Muscle layer of colon (tissue), 2 donors: Measurements from ENCODE around the gene FBXO21.

Experiments used
- H3K27ac ChIP-seq: one replicate; pipeline ENCODE4 v1.7.0; 2013; ENCODE audit warnings: low read depth, mild to moderate bottlenecking, low read length, moderate library complexity
- H3K27me3 ChIP-seq, 2 donors: one replicate each; pipeline ENCODE4 v1.7.0; 2013; ENCODE audit warnings: low read length in 2 of 2, mild to moderate bottlenecking in 2 of 2; ENCODE audit not compliant: insufficient read depth in 2 of 2, control insufficient read depth in 1 of 2
- H3K36me3 ChIP-seq: one replicate; pipeline ENCODE4 v1.7.0; 2013; ENCODE audit warnings: mild to moderate bottlenecking, low read length; ENCODE audit not compliant: insufficient read depth
- H3K4me1 ChIP-seq: one replicate; pipeline ENCODE4 v1.7.0; 2013; ENCODE audit warnings: mild to moderate bottlenecking, low read length; ENCODE audit not compliant: insufficient read depth
- H3K4me3 ChIP-seq, 2 donors: one replicate each; pipeline ENCODE4 v1.7.0; 2013; ENCODE audit warnings: low read length in 2 of 2, low read depth in 1 of 2, mild to moderate bottlenecking in 1 of 2, moderate library complexity in 1 of 2
- H3K9ac ChIP-seq: one replicate; pipeline ENCODE4 v1.7.0; 2013; ENCODE audit warnings: low read length
- H3K9me3 ChIP-seq: one replicate; pipeline ENCODE4 v1.7.0; 2013; ENCODE audit warnings: mild to moderate bottlenecking, low read length
- donor health status: abdominal sarcoma.
- donor health status: Adenocarcinoma of cecum.

Gene FBXO21

DNA sequence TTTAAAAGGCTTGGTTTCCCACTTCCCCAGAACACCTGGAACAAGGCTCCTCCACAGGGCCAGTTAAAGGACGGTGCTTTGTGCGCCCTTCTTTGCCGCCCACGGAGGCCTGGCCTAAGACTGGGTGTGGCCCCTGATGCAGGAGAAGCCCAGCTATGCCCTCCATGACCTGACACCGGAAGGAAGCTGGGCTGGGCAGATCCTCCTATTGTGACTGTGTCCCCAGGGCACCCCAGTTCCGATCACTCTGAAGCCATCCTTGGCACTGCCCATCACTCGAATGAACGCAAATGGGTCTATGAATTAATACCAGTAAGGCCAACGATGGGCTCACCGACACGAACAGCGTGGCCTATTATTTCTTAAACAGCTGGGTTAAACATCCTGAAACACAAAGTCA, 42.6 kb downstream of the FBXO21 start:
- H3K9me3 ChIP-seq: no peaks in the 10 kb centered on the region
- no peak overlapping the region for H3K9ac ChIP-seq
- peaks cover 30% of the 10 kb centered on the region for H3K36me3 ChIP-seq
- no peak overlapping the region for H3K4me3 ChIP-seq
- H3K27ac ChIP-seq: no peak overlapping the region
- no peaks in the 10 kb centered on the region for H3K4me1 ChIP-seq
- H3K27me3 ChIP-seq: no peaks in the 10 kb centered on the region

DNA sequence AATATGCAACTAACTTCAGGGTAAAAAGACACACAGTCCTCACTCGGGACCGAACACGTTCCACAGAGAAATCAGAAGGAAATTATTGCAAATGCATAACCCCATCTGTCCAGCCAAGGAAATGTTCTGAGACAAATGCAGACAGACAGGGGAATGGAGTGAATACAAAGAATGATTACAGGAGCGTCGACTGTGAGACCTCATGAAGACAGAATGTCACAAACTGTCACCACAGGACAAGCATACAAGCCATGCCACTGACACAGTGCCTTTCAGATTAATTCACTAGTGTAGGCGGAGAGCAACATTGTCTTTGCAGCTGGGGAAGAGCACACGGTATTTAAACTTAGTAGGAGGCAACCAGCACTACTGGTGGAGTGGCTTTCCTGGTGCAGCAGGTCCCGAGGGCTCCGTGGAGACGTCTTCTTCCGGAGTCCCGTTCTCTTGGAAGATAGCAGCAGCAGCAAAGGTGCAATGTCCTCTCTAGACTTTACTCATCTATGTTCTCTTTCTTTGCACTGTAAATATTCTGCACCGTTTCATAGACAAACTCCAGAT, 44.6 kb downstream of the FBXO21 start:
- Histone ChIP-seq H3K4me1 (no peaks in the 10 kb centered on the region), H3K4me3 (no peak overlapping the region), H3K27me3 (no peaks in the 10 kb centered on the region), H3K9ac (no peak overlapping the region), H3K27ac (no peak overlapping the region), H3K9me3 (no peaks in the 10 kb centered on the region), H3K36me3 (peaks cover 29% of the 10 kb centered on the region)

DNA sequence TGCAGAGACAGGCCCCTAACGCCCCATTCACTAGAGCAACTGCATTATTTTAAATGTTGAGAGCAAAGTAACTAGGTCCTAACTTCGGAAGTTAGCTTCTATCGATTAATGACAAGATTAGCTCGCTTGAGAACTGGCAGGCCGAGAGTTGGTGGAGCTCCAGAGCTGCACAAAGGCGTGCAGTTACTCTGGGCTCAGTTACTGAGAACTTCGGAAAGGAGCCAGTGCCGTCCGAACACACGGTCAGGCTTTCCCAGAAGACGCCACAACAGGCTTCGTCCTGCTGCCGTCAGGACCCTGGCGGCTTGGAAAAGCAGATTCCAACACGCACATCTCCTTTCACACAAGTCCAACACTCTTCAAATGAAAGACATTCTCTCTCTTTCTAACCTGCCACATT, 45.7 kb downstream of the FBXO21 start:
- Histone ChIP-seq H3K9me3 (no peaks in the 10 kb centered on the region), H3K9ac (no peak overlapping the region), H3K4me3 (no peak overlapping the region), H3K27ac (no peak overlapping the region), H3K4me1 (no peaks in the 10 kb centered on the region), H3K36me3 (peaks cover 19% of the 10 kb centered on the region), H3K27me3 (no peaks in the 10 kb centered on the region)

DNA sequence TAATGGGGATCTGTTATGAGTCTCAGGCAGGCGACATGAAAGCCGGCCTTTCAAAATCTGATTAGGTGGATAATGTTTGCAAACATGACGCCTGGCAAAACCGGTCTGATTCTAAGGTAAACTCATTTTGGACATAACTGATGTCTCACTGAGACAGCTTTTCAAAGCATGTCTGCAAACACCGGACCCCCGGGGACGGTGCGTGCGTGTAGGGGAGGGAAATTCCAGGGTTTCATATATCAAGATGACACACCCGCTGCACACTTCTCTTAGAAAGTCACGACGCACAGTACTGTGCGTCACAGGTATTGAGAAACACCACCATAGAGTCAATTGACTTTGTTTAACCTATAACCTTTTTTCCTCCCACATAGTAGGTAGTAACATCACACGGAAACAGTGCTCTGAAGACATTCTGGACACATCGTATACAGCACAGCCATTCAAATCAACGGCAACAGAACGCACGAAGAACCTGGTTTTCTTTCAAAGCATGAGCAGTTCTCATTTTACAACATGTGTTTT, 47.2 kb downstream of the FBXO21 start:
- no peaks in the 10 kb centered on the region for H3K27me3 ChIP-seq
- H3K9ac ChIP-seq: no peak overlapping the region
- no peak overlapping the region for H3K4me3 ChIP-seq
- no peaks in the 10 kb centered on the region for H3K4me1 ChIP-seq
- H3K36me3 ChIP-seq: peaks cover 10% of the 10 kb centered on the region
- no peak overlapping the region for H3K27ac ChIP-seq
- H3K9me3 ChIP-seq: no peaks in the 10 kb centered on the region

DNA sequence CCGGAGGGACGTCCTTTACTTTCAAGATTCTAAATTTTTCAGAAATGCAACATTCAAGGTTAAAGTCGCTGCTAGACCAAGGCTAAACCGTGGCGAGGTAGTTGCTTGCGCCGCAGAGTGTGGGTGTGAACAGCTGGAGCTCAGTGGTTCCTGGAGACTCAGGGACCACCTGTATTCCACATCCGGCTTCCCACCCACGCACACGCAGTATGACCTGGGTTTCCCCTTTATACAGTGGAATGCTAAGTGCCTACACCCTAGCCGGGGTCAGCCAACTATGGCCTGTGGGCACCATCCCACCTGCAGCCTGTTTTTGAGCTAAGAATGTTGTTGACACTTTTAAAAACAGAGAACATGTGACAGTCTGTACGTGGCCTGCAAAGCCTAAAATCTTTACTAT, 48.2 kb downstream of the FBXO21 start:
- H3K9ac ChIP-seq: no peak overlapping the region
- no peaks in the 10 kb centered on the region for H3K9me3 ChIP-seq
- peaks cover 10% of the 10 kb centered on the region for H3K36me3 ChIP-seq
- no peaks in the 10 kb centered on the region for H3K4me1 ChIP-seq
- no peaks in the 10 kb centered on the region for H3K27me3 ChIP-seq
- no peak overlapping the region for H3K27ac ChIP-seq
- no peak overlapping the region for H3K4me3 ChIP-seq

DNA sequence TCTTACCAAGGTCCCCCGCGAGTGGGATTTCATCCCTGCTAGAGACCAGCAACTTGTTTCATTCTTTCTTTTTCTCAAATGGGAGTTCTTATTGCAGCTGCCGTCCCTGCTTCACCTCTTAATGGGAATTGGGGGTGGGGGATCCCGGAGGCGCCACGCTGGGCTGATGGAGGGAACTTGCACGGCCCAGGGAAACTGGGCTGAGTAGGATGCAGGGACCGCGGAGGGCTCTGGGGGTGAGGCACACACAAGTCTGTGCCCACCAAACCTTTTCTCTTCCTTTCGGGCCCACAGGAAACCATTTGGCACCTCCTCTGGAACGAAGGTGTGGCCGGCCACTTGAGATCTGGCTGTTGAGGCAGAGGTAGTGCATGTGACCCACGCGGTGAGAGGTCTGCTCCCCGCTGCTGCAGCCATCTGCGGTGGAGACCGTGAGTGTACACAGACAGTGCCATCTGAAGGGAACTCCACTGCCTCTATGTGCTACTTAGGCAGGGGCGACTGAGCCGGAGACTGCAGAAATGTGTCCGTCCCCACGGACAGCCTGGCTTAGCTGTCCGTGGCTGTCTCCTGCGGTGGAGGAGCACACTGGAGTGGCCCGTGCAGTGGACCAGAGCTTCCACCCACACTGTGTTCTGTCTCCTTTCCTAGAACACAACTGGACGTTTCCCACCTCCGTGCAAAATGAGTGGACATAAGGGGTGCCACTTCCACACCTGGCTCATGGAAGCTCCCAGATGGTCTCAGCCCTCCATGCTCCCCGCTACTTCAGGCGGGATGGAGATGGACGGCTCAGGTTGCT, 49.0 kb downstream of the FBXO21 start:
- Histone ChIP-seq H3K27ac (no peak overlapping the region), H3K9ac (no peak overlapping the region), H3K9me3 (no peaks in the 10 kb centered on the region), H3K27me3 (no peaks in the 10 kb centered on the region), H3K4me1 (no peaks in the 10 kb centered on the region), H3K36me3 (peaks cover 10% of the 10 kb centered on the region), H3K4me3 (no peak overlapping the region)

DNA sequence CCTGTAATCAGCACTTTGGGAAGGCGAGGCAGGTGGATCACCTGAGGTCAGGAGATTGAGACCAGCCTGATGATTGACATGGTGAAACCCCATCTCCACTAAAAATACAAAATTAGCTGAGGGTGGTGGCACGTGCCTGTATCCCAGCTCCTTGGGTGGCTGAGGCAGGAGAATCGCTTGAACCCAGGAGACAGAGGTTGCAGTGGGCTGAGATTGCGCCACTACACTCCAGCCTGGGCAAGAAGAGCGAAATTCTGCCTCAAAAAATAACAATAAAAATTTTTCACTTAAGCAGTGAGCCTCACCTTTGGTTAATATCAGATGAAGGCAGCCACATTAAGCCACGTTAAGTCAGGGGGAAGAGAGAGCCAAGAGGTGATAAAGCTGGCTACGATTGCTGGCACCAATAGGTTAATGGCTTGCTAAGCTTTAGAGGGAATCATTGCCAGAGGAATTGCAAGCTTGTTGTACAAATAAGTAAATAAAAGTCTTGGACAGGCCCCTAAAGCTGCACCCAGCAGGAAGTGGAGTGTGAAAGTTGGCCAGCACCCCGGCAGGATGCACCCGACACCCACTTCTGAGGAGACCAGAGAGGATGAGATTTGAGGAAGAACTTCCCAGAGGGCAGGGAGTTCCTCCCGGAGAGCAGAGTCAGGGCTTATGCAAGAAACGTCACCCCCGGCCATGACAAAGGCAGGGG, 49.7 kb downstream of the FBXO21 start:
- no peak overlapping the region for H3K9ac ChIP-seq
- no peak overlapping the region for H3K4me3 ChIP-seq
- no peaks in the 10 kb centered on the region for H3K9me3 ChIP-seq
- no peaks in the 10 kb centered on the region for H3K27me3 ChIP-seq
- H3K27ac ChIP-seq: no peak overlapping the region
- H3K36me3 ChIP-seq: peaks cover 2% of the 10 kb centered on the region
- no peaks in the 10 kb centered on the region for H3K4me1 ChIP-seq

DNA sequence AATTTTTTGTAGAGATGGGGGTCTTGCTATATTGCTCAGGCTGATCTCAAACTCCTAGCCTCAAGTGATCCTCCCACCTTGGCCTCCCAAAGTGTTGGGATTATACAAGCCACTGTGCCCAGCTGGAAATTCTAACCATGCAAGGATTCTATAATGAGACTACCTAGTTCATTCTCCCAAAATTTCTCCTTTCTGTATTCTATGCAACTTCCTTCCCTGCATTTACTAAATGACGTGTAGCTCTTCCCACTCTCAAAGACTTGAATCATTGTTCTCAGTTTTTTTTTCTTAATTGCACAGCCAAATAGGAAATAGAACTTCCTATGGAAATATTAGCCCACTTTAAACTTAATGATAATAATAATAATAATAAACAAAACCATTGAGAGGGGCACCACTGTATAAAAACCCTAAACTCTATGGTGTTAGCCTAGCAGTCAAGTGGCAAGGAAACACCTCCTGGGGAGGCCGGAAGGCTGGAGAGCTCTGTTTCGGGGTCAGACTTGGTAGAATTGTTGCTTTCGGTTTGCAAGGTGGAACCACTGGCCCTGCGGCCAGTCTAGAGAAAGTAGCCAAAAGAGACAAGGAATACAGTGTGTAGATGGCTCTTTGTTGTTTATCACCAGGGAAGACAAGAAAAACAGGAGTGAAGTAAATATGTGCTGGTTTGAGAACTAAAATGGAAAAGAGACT, 51.1 kb downstream of the FBXO21 start:
- no peaks in the 10 kb centered on the region for H3K36me3 ChIP-seq
- H3K4me1 ChIP-seq: no peaks in the 10 kb centered on the region
- no peaks in the 10 kb centered on the region for H3K27me3 ChIP-seq
- H3K9ac ChIP-seq: no peak overlapping the region
- no peak overlapping the region for H3K4me3 ChIP-seq
- H3K27ac ChIP-seq: no peak overlapping the region
- no peaks in the 10 kb centered on the region for H3K9me3 ChIP-seq

DNA sequence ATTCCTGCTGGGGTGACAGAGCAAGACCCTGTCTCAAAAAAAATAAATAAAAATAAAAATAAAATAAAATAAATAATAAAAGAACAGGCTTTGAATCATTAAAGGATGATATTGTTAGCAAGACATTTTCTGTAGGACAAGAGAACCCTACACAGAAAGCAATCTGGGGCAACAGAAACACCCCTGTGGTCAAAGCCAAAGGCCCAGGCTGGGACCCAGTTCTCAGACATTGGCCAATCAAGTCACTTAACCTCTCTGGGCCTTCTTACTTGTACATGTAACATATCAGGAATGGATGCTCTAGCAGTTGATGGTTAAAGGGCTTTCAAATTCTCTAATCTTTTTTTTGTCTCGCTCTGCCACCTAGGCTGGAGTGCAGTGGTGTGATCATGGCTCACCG, 55.5 kb downstream of the FBXO21 start:
- no peak overlapping the region for H3K27ac ChIP-seq
- no peak overlapping the region for H3K4me3 ChIP-seq
- H3K9me3 ChIP-seq: no peaks in the 10 kb centered on the region

DNA sequence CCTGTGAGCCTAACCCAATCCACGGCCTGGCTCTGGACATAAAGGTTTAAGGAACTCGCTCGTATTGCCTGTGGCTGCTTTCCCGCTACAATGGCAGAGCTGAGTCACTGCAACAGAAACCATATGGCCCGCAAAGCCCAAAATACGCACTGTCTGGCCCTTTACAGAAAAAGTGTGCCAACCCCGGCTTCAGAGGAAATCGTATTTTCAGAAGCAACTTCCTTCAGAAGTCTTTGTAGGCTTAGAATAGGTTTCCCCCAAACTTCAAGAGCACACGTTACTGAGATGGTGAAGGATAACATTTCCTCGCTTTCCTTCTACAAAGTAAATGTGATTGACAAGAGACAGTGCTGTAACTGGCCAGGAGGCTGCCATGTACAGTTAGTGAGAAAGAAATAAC, 56.2 kb downstream of the FBXO21 start:
- Histone ChIP-seq H3K36me3 (no peaks in the 10 kb centered on the region), H3K4me1 (no peaks in the 10 kb centered on the region), H3K27ac (no peak overlapping the region), H3K9me3 (no peaks in the 10 kb centered on the region), H3K27me3 (no peaks in the 10 kb centered on the region), H3K4me3 (no peak overlapping the region), H3K9ac (no peak overlapping the region)

More for the DNA sequence above, 55.5 kb downstream of the FBXO21 start:
- no peaks in the 10 kb centered on the region for H3K27me3 ChIP-seq
- H3K4me1 ChIP-seq: no peaks in the 10 kb centered on the region
- H3K36me3 ChIP-seq: no peaks in the 10 kb centered on the region
- no peak overlapping the region for H3K9ac ChIP-seq

DNA sequence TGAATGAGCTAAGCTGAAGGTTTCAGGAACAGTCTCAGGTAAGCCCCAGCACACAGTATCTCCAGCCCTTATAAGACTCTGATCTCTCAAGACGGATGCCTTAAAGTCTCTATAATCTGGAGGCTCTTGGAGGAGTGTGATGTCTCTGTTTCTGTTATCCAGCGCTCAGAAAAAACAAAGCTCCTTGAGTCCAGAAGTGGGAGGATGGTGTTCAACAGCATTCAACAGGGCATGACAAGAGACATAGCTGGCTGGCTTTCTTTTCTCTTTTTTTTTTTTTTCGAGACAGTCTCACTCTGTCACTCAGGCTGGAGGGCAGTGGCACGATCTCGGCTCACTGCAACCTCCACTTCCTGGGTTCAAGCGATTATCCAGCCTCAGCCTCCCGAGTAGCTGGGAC, 59.5 kb downstream of the FBXO21 start:
- Histone ChIP-seq H3K9me3 (no peaks in the 10 kb centered on the region), H3K27ac (no peak overlapping the region), H3K36me3 (no peaks in the 10 kb centered on the region), H3K9ac (no peak overlapping the region), H3K4me1 (no peaks in the 10 kb centered on the region), H3K4me3 (no peak overlapping the region), H3K27me3 (no peaks in the 10 kb centered on the region)
